HG03139 (cell line): ENCODE data around the gene SAFB.
"Not testable (repeated sequence)": the region's sequence is repeated elsewhere in the genome, so short reads cannot be mapped to it uniquely, and the experiment has no call there.

Source experiments
- ATAC-seq: cut with Tn5 transposase; IDR thresholded peaks from one replicate; pipeline ENCODE4 v1.9.1; 2021; ENCODE audit not compliant: unreplicated experiment

Gene SAFB

DNA sequence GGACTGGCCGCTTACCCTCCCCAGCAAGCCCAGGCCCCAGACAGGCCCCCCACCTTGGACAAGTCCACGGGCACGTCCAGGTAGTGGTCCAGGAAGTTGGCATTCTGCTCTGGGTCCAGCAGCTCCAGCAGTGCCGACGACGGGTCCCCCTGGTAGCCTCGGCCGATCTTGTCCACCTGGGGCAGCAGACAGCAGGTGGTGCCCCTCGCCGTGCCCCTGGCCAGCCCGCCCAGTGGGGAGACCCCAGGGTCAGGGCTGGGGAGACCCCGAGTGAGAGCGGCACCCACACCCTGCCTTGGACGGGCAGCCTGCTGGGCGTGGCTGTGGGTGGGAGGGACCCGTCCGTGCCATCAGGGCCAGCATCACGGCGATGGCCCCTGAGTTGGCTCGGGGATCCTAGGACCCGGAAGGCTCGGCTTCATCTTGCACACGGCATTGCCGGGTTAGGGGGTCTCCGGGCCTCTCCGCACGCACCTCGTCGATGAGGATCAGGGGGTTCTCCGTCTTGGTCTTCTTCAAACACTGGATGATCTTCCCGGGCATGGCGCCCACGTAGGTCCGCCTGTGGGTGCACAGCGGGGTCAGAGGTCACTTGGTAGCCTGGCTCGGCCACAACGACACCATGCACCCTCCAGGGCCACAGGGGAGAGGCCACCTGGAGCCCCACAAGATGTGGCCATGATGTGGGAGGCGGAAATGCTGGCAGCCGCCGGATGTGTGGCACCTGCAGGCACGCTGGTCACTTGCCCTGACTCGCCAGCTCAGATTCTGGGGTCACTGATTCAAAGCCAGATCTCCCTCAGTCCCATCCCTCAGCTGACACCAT is 73.5 kb downstream of the SAFB start:
- no peak for ATAC-seq

DNA sequence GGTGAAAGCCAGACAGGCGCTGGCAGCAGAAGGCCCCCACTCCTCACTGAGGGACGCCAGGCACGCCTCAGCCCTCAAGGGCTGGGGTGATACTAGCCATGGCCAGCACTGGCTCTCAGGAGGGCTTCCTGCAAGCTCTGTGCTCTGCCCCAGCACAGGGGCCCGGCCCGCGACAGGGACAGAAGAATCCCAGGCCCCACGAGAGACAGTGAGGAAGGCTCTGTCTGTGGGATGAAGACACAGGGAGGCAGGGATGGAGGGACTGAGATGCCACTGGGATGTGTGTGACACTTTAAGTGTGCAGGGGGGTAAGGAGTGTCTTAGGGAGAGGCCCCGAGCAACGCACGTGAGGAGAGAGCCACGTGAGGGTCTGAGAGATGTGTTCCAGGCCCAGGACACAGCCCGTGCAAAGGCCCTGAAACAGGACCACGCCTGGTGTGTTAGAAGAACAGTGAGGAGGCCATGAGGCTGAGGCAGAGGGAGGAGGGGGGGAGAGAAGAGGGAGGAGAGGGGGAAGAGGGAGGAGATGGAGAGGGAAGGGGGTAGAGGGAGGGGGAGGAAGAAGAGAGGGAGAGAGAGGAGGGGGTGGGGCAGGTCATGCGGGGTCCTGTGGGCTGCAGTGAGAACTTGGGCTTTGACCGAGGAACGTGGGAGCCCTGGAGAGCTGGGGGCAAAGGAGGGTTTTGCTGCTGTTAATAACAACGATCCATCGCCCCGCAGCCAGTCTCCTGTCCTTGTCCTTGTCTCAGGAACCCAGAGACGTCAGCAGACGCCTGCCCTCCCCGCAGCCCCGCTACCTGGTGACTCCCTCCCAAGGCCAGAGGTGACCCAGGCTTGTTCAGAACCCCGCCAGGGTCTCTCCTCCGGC is 74.4 kb downstream of the SAFB start:
- no peak for ATAC-seq

DNA sequence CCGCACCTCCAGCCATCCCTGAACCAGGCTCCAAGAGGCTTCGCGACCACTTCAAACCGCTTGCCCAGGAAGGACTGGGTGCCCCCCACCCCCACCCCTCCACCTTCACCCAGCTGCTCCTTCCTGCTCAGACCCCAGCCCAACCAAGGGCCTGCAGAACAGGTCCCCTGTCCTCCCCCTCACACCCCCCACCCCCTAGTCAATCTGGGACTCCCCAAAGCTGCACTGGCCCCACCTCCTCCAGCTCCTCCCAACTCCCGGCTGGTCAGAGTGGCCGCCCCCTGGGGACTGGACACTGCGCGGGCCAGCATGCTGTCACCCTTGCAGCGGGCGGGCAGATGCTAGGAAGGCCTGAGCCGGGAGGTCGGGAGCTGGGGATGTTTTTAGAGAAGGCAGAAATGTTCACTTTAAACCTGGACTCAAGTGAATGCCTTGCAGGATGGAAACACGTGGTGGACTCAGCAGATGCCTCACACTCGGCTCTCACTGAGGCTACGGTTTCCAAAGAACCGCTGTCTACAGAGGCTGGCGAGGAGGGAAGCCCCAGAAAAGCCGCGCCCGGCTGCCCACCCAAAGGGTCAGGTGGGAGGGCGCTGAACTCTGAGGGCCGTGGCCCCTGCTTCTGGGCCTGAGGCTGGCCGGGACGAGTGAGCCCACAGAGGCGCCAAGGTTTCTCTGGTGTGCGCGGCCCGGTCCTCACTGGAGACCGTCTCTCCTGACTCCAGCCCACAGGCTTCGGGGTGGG is 75.2 kb downstream of the SAFB start:
- no peak for ATAC-seq

DNA sequence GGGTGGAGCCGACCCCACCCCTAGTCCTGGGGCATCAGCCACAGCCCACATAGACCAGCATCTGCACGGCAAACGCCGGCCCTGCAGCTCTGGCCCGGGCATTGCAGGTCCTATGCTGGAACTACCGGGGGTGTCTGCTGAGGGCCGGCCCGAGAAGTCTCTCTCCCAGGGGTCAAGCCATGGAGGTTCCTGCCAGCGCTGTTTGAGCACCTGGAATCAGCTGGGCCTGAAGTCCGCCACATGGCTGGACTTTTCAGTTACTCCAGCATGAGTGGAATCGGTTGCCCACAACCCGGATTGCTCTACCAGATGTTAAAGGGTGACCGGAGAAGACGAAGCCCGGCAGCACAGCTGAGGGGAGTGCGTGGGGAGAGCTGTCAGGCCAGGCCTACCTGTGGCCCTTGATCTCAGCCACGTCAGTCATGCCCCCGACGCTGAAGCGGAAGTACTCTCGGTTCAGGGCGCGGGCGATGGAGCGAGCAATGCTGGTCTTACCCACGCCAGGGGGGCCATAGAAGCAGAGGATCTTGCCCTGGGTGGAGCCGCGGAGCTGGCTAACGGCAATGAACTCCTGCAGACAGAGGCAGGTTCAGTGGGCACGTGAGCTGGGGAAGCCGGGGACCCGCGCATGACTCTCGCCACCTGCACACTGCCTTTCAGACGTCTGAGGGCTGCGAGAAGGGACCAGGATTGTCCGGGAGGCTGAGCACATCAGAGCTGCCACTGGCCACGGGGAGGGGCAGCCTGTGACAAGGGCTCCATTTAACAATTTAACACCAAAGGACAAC is 75.9 kb downstream of the SAFB start:
- ATAC-seq: no peak

DNA sequence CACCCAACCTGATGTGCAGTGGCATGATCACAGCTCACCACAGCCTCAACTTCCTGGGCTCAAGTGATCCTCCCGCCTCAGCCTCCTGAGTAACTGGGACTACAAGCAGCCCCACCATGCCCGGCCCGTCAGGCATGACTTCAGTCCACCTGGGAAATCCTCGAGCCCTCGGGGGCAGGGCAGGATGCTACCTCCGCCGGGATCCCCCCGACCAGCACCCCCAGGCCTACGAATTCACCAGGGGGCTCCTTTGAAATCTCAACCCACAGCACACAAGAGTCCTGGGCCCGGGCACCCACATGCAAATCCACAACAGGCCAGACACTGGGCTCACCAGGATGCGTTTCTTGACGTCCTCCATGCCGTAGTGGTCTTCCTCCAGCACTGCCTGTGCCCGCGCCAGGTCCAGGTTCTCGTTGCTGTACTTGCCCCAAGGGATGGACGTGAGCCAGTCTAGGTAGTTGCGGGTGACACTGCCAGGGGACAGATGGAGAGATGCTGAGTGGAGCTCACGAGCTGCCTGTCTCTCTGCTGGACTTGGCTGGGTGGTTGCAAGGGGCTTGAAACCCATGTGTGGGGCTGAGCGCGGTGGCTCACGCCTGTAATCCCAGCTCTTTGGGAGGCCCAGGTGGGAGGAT is 77.7 kb downstream of the SAFB start:
- no peak for ATAC-seq

DNA sequence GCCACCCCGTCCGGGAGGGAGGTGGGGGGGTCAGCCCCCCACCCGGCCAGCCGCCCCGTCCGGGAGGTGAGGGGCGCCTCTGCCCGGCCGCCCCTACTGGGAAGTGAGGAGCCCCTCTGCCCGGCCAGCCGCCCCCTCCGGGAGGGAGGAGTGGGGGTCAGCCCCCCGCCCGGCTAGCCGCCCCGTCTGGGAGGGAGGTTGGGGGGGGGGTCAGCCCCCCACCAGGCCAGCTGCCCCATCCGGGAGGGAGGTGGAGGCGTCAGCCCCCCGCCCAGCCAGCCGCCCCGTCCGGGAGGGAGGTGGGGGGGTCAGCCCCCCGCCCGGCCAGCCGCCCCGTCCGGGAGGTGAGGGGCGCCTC is 79.1 kb downstream of the SAFB start:
- not testable (repeated sequence) for ATAC-seq

DNA sequence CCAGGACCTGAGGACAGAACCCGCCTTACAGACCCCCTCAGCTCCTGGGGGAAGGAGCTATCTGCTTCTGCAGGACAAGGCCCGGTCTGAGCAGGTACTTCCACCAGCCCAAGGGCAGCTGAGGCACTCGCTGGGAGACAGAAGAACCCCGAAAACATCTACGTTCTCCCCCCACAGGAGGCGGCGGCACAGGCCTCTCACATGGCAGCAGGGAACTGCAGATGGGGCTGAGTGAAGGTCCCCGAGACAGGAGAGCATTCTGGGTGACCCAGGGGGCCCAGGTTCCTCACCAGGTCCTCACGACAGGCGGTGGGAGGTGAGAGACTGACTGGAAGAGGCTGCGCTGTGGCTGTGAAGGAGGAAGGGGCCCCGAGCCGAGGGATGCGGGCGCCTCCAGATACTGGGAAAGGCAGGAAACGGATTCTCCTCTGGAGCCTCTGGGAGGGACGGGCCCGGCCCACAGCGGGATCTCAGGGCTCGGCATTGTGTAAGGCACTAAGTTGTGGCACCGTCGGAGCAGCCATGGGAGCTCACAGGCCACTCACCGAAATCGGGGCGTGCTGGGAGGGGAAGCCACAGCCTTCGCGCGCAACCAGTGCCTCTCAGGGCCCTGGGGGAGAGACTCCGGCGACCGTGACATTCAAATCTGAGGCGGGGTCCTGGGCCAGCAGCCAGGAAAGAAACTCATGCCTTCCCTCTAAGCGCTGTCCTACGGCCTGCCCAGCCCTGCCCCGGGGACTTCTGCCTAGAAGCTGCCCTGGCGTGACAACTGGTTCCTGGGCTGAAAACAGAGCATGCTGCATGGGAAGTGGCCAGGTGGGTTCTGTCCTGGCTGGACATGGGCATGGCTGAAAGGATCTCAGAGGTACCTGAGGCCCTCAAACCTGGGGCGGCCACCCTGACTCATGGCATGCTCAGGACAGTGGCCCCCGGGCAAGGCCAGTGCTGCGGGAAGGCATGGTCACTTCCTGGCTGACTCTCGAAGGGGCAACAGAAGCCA is 81.2 kb downstream of the SAFB start:
- no peak for ATAC-seq

DNA sequence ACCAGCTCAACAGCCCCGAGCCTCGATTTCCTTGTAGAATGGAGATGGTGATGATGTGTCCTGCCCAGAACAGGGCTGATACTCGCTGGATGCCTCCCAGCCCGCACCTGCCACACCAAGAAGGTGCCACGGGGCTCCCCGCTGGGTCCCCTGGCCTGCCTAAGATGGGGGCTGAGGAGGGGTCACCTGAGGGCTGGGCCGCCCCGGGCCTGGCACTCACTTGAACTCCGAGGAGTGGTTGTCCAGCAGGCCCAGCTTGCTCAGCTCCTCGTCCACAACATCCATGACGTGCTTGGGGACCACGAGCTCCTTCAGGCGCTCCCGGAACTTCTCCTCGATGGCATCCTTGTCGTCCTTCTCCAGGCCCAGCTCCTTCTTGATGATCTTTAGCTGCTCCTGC is 82.7 kb downstream of the SAFB start:
- no peak for ATAC-seq

DNA sequence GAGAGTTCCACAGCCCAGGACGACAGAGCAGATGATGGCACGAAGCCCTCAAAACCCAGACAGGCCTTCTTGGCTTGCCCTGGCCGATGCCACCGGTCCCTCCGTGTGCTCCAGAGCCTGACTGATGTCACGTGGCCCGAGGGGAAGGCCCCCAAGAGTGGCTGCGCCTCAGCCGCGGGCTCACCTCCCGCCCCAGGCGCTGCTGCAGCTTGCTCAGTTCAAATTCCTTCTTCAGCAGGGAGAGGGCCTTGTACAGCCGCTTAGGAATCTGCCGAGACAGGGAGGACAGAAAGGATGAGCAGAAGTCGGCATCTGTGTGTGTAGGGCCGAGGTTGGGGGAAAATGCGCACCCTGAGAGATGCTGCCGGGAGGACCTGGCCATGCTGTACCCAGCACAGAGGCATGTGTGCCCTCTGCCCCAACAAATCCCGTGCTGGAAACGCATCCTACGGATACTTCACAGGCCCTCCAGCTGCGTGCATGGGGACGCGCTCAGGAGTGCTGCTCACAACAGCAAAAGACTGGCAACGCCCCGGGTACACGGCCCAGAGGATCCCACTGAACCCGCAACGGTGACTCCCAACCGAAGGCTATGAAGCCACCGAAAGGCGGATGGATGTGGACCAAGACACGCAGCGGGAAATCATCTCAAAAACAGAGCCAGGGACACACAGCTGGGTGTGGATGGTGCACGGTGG is 84.1 kb downstream of the SAFB start:
- no peak for ATAC-seq

DNA sequence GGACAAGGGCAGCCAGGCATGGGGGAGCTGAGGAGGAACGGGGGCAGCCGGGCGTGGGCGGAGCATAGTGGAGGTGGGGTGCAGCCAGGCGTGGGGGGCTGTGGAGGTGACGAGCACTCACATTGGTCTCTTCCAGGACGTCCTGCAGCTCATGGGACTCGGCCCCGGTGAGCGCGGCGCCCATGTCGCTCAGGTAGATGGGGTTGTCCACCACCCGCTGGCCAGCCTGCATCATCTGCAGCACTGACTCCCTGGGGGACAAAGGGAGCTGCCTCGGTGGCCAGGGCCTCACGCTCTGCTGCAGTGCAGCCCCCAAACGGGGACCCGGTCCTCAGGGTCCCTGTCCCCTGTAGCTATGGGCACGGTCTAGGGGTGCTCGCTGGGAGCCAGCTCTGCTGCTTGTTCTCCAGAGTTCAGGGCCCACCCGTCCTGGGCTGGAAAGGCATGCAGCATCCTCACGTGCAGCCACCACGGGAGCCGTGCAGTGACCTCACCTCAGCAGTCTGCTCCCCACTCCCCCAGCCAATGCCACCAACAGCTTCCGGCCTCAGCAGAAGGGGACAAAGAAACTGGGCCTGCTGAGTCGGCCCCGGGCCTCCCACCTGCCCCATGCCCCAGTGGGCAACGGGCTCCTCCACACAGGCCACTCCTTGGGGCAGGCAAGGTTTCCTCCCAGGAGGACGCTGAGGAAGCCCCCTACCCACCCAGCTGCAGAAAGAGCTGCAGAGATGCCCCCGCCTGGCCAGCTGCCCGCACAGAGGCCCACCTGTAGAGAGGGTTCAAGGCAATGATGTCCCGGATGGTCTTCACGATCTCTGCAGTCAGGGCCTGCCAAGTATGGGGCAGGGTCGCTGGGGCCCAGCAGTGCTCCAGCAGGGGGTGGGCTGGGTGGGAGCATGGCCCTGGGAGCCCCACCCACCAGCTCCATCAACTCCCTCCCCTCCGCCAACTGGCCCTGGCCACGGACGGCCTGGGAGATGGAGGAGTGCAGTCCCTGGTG is 85.0 kb downstream of the SAFB start:
- no peak for ATAC-seq

DNA sequence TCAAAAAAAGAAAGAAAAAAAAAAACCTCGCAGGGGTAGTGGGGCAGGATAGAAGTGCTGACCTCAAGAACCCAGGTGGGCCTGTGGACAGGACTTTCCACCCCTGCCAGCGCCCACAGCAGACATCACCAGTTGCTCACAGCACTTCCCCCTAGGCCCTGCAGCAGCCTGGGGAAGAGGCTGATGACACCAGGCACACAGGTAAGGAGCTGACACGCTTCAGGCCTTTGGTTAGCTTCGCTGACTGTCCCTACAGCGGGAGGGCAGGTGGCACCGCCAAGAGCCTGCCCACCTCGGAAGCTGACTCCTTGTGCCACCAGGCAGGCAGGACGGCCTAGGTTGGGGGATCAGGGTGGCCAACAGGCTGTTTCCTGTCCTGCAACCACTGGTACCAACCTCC is 88.1 kb downstream of the SAFB start:
- ATAC-seq: no peak

DNA sequence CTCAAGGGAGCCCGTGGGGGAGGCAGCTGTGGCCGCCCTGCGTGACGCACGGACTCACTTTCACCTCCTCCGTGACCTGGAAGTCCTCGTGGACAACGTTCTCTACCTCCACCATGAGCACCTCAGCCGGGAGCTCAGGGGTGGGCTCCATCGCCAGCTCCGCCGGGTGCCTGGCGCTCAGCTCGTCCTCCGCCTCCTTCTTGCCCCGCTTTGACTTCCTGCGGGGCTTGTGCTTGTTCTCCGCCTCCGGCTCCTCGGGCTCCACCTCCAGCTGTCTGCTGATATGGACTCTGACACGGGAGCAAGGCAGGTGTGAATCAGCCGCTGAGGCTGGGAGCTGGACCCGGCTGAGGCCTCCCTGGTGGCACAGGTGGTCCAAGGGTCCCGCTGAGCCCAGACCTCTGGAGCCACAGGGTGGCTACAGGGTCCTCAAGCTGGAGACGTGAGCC is 88.9 kb downstream of the SAFB start:
- no peak for ATAC-seq

DNA sequence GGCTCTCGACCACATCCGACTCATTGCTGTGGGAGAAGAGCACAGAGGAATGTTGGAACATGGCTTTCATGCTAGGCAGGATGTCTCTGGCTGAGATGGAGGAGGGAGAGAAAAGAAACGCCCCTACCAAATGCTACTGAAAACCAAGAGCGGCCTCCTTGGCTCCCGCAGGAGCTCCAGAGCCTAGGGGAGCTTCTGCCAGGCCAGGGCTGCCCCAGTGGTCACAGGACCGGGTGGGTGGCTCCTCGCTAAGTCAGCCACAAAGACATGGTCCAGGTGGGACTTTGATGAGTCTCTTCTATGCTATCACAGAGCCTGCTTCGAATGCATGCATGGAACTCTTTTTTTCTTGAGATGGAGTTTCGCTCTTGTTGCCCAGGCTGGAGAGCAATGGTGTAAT is 90.3 kb downstream of the SAFB start:
- ATAC-seq: no peak

DNA sequence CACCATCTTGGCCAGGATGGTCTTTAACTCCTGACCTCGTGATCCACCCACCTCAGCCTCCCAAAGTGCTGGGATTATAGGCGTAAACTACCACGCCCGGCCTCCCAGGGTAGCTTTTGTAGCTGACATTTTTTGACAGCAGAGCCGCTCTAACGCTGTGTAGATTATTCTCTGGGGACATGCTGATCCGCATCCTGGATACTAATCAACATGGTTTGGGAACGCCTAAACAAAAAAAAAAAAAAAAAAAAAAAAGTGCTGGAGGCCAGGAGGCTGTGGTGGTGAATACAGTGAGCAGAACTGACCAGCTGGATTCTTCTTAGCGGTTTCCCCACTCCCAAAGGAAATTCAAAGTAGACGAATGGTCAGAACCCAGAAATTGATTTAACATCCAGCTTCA is 91.9 kb downstream of the SAFB start:
- no peak for ATAC-seq

DNA sequence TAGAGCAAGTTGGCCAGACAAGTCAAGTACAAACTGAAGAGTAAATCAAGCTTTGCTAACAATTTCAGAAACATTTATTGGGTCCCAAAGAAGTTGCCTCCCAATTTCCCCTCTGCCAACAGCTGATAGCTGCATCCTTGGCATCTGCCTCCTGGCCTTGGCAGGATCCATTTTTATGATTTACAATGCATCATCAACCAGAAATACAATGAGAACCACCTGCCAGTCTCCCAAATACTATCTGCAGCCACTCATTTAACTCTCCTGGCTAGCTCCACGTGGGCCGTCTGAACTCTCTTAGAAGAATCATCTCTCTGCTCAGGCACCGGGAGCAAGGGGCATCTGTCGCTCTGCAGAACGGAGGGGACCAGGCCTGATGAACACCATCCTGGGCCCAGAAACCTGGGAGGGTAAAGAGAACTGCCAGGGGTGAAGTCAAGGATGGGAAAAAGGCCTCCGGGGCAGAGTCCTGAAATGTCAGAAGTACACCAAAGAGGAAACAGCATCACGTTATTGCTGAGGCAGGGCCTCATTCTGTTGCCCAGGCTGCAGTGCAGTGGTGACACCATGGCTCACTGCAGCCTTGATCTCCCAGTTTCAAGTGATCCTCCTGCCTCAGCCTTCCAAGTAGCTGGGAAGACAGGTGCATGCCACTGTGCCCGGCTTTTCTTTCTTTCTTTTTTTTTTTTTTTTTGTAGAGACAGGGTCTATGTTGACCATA is 94.5 kb downstream of the SAFB start:
- no peak for ATAC-seq
